Suprapubic skin (tissue), 4 donors: ENCODE results near the gene MKX.

Source experiments
- EP300 ChIP-seq: sonication (generic); formaldehyde crosslinking; IDR thresholded peaks from one replicate; pipeline ENCODE4 v1.6.1; 2017; ENCODE audit warnings: antibody characterized with exemption
- POLR2A ChIP-seq, 2 donors: fragments of 450-650 bp; IDR thresholded peaks; one replicate each; pipeline ENCODE4 v1.6.1; 2017; ENCODE audit warnings: antibody characterized with exemption in 2 of 2, mild to moderate bottlenecking in 2 of 2, moderate library complexity in 2 of 2
- POLR2AphosphoS5 ChIP-seq, 3 donors: sonication (generic); formaldehyde crosslinking; IDR thresholded peaks; one replicate each; pipeline ENCODE4 v1.6.1; 2017; ENCODE audit warnings: antibody characterized with exemption in 3 of 3
- TF ChIP-seq, protein P1 (sequence below), 2 donors: fragments of 200-600 bp in 1 of 2; fragments of 450-650 bp in 1 of 2; sonication (generic) in 1 of 2; IDR thresholded peaks; one replicate each; pipeline ENCODE4 v1.5.1; 2016 to 2019; ENCODE audit warnings: antibody characterized with exemption in 2 of 2, mild to moderate bottlenecking in 1 of 2, moderate library complexity in 1 of 2

DNA sequence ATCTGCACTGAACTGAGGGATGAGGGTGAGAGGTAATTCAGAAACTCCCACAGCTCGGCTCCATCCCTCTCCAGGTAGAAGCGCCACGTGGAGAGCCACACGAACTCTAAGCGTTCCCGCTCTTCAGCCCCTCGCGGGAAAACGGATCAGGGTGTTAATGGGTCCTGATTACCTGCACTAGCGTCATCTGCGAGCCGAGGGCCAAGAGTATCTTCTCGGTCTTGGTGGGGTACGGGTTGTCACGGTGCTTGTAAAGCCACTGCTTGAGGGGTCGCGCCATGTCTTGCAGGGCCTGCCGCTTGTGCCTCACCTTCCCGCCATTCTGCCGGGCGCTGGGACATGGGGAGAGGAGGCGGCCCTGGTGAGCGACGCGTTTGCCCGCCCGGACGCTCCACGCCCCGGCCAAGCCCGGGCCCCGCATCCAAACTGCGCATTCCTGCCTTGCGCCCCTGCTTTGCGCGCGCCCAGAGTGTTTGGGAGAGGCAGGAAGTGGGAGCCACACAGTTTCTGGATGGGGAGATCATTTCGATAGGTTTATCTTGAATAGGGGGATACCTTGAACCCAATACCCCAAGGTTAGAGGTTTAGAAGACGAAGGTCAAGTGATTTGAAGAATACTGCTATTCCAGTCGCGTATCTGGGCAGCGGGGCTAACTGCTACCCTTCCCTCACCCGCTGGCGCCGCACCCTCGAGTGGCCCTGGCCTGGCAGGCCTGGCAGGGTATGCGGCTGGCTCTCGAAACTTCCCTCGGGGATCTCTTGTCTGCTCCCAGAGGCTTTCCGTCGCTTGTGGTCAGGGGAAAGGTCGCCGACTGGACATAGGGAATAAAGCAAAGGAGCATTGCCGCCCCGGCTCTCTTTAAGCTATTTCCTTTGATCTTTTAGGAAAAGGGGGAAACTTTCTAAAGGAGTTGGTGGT, 4.2 kb downstream of the MKX start:
- TF ChIP-seq, protein P1, sequence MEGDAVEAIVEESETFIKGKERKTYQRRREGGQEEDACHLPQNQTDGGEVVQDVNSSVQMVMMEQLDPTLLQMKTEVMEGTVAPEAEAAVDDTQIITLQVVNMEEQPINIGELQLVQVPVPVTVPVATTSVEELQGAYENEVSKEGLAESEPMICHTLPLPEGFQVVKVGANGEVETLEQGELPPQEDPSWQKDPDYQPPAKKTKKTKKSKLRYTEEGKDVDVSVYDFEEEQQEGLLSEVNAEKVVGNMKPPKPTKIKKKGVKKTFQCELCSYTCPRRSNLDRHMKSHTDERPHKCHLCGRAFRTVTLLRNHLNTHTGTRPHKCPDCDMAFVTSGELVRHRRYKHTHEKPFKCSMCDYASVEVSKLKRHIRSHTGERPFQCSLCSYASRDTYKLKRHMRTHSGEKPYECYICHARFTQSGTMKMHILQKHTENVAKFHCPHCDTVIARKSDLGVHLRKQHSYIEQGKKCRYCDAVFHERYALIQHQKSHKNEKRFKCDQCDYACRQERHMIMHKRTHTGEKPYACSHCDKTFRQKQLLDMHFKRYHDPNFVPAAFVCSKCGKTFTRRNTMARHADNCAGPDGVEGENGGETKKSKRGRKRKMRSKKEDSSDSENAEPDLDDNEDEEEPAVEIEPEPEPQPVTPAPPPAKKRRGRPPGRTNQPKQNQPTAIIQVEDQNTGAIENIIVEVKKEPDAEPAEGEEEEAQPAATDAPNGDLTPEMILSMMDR (IDR thresholded peaks at IDR 0.05) = no peak
- no peak for TF ChIP-seq POLR2AphosphoS5 (IDR thresholded peaks at IDR 0.05)
- TF ChIP-seq EP300 = no peak
- TF ChIP-seq POLR2A (IDR thresholded peaks at IDR 0.05) = no peak
